ENCODE measurements around the gene ZBTB40.

The ZBTB40 gene, protein sequence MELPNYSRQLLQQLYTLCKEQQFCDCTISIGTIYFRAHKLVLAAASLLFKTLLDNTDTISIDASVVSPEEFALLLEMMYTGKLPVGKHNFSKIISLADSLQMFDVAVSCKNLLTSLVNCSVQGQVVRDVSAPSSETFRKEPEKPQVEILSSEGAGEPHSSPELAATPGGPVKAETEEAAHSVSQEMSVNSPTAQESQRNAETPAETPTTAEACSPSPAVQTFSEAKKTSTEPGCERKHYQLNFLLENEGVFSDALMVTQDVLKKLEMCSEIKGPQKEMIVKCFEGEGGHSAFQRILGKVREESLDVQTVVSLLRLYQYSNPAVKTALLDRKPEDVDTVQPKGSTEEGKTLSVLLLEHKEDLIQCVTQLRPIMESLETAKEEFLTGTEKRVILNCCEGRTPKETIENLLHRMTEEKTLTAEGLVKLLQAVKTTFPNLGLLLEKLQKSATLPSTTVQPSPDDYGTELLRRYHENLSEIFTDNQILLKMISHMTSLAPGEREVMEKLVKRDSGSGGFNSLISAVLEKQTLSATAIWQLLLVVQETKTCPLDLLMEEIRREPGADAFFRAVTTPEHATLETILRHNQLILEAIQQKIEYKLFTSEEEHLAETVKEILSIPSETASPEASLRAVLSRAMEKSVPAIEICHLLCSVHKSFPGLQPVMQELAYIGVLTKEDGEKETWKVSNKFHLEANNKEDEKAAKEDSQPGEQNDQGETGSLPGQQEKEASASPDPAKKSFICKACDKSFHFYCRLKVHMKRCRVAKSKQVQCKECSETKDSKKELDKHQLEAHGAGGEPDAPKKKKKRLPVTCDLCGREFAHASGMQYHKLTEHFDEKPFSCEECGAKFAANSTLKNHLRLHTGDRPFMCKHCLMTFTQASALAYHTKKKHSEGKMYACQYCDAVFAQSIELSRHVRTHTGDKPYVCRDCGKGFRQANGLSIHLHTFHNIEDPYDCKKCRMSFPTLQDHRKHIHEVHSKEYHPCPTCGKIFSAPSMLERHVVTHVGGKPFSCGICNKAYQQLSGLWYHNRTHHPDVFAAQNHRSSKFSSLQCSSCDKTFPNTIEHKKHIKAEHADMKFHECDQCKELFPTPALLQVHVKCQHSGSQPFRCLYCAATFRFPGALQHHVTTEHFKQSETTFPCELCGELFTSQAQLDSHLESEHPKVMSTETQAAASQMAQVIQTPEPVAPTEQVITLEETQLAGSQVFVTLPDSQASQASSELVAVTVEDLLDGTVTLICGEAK

GRCh38 chr1:22451702-22452480, at the start of gene ZBTB40:
Gene ZBTB40 (plus strand): TSS chr1:22451851. CDS start chr1:22489949, 38,098 bp downstream.
- peak; percentile 96 for DNase-seq

DNA sequence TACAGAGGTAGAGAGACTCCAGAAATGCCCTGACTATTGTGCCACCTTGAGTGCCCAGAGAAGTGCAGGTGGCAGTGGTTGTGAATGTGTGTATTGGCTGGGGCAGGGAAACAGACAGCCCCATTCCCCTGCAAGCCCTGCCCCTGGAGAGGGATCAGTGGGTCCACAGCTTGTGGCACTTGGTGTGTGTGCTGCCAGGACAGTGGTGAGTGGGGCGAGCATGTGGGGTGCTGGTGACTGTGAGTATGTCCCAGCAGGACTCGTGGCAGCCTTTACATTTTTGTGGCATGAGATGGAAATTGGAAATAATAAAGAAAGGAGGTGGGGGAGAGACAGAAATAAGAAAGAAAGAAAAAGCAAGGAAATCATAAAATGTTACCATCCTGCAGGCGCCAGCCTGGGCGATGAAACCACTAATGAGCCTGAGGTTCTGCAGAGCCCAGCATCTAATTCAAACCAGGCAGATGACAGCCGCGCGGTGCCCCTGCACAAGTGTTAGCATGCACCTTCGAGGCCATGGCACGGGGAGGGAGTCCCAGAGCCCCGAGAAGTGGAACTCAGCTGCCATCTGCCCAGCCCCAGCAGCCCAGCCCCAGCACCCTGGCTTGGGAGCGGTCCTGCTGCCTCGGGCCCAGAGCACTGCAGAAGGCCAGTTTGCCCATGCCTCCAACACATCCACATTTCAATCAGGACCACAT, 49.1 kb upstream of the ZBTB40 start:
- no peak for DNase-seq

DNA sequence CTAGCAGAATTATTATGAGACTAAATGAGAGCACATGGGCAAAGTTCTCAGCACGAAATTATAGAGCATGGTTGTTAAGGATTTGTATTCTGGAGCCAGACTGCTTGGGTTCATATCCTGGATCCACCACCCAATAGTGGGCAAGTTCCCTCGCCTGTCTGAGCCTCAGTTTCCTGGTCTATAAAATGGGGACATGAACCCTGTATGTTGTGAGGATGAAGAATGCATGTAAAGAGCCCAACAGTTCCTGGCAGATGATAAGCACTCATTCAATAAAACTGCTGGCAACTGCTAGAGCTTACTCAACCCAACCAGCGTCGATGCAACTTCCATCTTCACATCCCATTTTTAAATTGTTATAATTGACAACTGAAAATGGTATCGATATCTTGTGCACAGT, 47.2 kb upstream of the ZBTB40 start:
- no peak for DNase-seq

GRCh38 chr1:22406722-22407495, 44.7 kb upstream of the ZBTB40 start:
- no peak for DNase-seq

DNA sequence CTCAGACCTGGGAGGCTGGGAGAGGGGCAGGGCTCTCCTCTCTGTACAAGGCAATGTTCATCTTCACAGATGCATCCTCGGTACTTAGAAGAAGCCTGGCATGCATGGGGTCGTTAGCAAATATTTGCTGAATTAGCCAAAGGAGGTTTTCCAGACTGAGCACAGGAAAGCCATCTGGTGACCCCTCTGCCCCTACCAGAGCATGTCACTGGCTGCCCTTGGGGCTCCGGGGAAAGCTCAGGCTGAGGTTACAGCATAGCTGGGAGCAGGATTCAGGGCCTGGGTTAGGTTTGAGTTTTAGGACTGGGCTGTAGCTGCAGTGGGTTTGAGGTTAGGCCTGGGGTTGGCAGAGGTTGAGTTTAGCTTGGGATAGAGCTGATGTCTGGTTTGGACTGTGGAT, 43.4 kb upstream of the ZBTB40 start:
- DNase-seq: no peak

DNA sequence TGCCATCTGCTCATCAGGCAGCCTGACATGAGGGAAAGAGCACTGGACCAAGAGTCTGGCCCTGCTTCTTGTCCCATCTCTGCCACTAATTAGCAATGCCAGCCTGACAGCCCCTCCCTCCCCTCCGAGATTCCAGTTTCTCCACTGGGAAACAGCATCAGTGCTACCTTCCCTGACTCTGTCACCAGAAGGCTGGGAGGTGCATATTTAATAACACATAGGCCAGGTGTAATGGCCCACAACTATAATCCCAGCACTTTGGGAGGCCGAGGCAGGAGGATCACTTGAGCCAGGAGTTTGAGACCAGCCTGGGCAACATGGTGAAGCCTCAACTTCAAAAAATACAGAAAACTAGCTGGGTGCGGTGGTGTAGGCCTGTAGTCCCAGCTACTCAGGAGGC, 41.2 kb upstream of the ZBTB40 start:
- no peak for DNase-seq

DNA sequence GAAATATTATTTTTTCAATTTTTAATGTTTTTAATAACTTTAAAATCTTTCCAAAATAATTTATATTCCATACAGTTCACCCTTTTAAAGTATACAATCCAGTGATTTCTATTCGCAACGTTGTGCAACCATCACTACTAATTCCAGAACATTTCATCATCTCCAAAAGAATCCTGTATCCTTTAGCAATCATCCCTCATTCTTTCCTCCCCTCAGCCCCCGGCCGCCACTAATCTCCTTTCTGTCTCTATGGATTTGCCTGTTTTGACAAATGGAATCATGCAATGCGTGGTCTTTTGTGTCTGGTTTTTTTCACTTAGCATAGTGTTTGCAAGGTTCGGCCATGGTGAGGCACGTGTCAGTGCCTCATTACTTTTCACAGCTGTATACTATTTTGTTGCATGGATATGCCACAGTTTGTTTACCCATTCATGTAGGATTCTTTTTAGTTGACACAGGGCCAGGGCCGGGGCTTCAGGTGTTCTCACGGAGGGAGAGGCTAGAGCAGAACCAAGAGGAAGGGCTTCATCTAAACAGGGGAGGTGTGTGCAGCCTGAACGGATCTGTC, 40.6 kb upstream of the ZBTB40 start:
- no peak for DNase-seq

GRCh38 chr1:22411589-22411988, 40.1 kb upstream of the ZBTB40 start:
- DNase-seq: no peak

DNA sequence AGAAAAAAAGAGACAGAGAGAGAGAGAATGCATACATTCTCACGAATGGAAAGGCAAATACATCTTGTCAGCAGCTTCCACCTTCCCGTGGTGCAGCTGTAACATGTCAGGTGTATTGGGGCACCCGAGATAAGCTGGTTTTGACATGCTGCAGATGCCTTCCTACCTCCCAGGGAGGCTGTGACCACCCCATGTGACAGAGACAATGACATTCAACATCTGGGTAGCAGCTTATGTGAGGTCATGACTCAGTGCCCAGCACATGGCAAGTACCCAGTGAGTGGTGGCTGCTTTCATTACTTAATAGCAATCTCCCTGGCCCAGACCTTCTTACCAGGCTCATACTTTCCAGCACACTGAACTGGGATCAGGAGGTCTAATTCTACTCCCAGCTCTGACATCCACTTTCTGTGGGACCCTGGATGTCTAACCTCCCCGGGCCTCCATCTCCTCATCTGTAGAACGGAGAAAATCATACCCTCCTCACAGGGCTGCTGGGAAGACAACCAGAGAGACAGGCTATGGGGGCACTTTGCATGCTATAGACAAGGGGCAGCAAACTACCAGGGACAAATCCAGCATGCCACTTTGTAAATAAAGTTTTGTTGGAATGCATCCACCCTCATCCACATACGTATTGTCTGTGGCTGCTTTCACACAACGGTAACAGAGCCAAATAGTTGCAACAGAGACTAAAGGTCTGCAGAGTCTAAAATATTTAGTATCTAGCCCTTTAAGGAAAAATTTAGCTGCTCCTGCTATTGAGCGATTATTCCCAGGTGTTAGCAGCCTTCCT, 38.5 kb upstream of the ZBTB40 start:
- DNase-seq: peak; percentile 11

GRCh38 chr1:22413799-22414198, 37.9 kb upstream of the ZBTB40 start:
- DNase-seq: no peak

DNA sequence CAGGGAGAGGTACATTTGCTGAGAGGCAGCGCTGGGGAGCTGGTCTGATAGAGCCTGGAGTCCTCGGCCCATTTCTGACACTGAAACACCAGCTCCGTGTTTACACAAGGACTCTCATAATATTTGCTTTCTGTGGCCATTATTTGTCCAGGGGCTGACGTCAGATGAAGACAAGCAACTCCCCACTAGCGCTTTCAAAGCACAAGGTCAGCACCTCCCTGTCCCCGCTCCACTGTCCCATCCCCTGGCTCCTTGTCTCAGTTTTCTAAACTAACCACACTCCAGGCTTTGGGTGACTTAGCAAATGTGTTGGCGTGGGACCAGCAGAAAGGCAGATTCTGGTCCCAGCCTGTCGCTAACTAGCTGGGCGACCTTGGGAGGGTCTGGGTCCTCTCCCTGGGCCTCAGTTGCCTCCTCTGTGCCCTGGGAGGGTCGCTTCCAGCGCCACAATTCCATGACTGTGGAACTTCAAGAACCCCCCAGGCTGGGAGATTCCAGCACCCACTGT, 37.4 kb upstream of the ZBTB40 start:
- DNase-seq: peak; percentile 84

- DNase-seq: no peak
Measured at GRCh38 chr1:22415489-22415888, 36.2 kb upstream of the ZBTB40 start.

DNA sequence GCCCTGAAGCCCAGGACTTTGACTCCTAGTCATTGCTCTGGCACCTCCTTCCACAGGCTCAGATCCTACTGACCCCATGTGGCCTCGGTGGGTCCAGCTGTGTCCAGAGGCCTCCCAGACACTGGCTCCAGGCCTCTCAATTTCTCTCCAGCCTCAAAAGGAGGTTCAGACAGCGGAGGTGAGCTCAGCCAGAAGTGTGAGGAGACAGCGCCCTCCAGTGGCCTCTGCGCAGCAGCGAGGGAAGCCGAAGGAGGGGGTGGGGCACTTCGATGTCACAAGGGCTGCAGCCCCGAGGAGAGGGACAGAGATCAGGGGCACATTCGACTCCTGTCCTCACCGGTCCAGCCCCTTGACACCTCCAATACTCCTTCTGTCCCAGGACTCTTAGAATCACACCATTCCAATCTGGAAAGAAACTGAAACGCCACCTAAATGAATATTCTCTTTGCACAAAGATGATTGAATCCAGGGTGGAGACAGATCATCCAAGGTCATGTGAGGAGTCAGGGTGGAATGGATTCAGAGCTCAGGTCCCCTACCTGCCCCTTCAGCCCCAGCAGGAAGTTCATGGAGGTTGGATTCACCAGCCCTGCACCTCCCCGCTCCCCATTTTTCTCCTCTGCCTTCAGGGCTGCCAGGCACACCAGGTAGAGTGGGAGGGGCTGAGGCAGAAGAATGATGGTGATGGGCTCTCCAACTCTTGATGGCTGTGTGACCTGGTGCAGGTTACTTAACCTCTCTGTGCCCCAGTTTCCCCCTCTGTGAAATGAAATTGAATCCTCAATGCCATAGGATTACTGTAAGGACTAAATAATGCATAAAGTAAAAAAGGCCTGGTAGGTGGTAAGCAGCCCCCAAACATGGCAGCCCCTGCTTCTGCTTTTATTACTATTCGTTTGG, 34.8 kb upstream of the ZBTB40 start:
- peak; percentile 49 for DNase-seq

- DNase-seq: no peak
Measured at GRCh38 chr1:22417466-22417865, 34.2 kb upstream of the ZBTB40 start.

- DNase-seq: no peak
Measured at GRCh38 chr1:22418312-22418711, 33.3 kb upstream of the ZBTB40 start.

DNA sequence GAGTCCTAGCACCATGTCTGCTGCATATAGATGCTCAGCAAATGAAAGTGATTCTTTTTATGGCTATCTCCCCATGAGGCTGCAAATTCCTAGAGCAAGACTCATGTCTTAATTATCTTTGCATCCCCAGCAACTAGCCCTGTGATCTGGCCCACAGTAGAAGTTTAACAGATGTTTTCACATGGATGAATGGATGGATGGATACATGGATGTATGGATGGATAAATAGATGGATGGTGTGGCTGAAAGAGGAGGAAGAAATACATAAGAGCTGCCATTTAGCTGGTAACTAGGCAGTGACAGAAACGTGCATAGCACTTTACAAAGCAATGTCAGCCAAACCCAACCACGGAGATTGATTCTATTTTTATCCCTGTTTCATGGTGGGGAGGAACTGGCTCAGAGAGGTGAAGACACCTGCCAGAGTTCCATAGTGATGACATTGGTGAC, 32.7 kb upstream of the ZBTB40 start:
- peak; percentile 10 for DNase-seq

- peak; percentile 58 for DNase-seq
Measured at GRCh38 chr1:22420455-22421053, 31.1 kb upstream of the ZBTB40 start.

DNA sequence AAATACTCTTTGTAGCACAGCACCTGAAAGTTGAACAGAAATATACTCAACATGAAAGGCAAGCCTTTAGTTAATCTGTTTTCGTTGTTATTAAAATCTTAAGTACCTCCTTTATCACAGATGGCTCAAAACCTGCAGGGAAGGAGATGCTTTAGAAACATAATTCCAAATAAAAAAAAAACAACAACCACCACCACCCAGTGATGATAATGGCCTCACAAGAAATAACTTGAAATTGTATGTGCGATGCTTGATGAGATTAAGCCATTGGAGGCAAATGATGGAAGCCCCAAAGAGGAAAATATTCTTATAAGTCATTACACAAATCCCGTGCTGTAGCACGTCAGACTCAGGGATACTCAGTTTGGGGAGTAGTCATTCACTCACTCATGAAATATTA, 24.9 kb upstream of the ZBTB40 start:
- no peak for DNase-seq

All from NCI-H510A (cell line).